Upper lobe of left lung (tissue), 6 donors: Measurements from ENCODE around the gene MUCL3. TPM values are rescaled to one million over a fixed set of nuclear protein-coding genes. Genes with fewer than 3 reads are reported as not detected.

Experiments
- ATAC-seq, 2 donors: fragments of 200-7000 bp; cut with Tn5 transposase; one replicate each; pipeline ENCODE4 v1.9.1; 2022; ENCODE audit warnings: mild to moderate bottlenecking in 2 of 2, moderate library complexity in 2 of 2; ENCODE audit not compliant: low FRiP score in 2 of 2
- DNase-seq, 2 donors: peaks; one replicate each; pipeline ENCODE4 v3.0.0-alpha.2; 2019 to 2020
- H3K27ac ChIP-seq, 4 donors: fragments of 200-600 bp; sonication (generic); one replicate each; pipeline ENCODE4 v1.5.1; 2016 to 2019
- H3K27me3 ChIP-seq, 4 donors: fragments of 200-600 bp; sonication (generic); one replicate each; pipeline ENCODE4 v1.5.1; 2017 to 2019
- H3K36me3 ChIP-seq, 4 donors: fragments of 200-600 bp; sonication (generic); one replicate each; pipeline ENCODE4 v1.5.1; 2016 to 2019
- H3K4me1 ChIP-seq, 4 donors: fragments of 200-600 bp; sonication (generic); one replicate each; pipeline ENCODE4 v1.5.1; 2018 to 2019
- H3K4me3 ChIP-seq, 4 donors: fragments of 200-600 bp; sonication (generic); one replicate each; pipeline ENCODE4 v1.5.1; 2017 to 2019; ENCODE audit warnings: mild to moderate bottlenecking in 2 of 4, moderate library complexity in 1 of 4
- H3K9me3 ChIP-seq, 4 donors: fragments of 200-600 bp; sonication (generic); one replicate each; pipeline ENCODE4 v1.5.1; 2018 to 2019
- EP300 ChIP-seq, 4 donors: sonication (generic); formaldehyde crosslinking; IDR thresholded peaks; one replicate each; pipeline ENCODE4 v1.5.1; 2017; ENCODE audit warnings: antibody characterized with exemption in 4 of 4, control low read depth in 2 of 4
- POLR2A ChIP-seq, 4 donors: fragments of 450-650 bp; IDR thresholded peaks; one replicate each; pipeline ENCODE4 v1.5.1; 2016 to 2017; ENCODE audit warnings: antibody characterized with exemption in 4 of 4, mild to moderate bottlenecking in 2 of 4
- POLR2AphosphoS5 ChIP-seq, 2 donors: sonication (generic); formaldehyde crosslinking; IDR thresholded peaks; one replicate each; pipeline ENCODE4 v1.5.1; 2017; ENCODE audit warnings: antibody characterized with exemption in 2 of 2
- WGBS, 2 donors: methylation state at CpG; one replicate each; pipeline ENCODE4 v1.1.5; 2017 to 2018; 5-methylcytosine and 5-hydroxymethylcytosine counted together
- total RNA-seq, 6 donors: library from RNA; depleted of rRNA in 4 of 6; stranded (reverse); fragments of >200 nt in 4 of 6; gene quantifications; one replicate each; pipeline versions ENCODE4 v1.1.0 to v1.2.1, GENCODE V29; 2016 to 2021
- TF ChIP-seq, protein P1 (sequence below), 6 experiments: fragments of 450-650 bp in 4 of 6; fragments of 200-600 bp in 2 of 6; sonication (generic) in 2 of 6; IDR thresholded peaks; one replicate each; pipeline ENCODE4 v1.5.1; 2016 to 2019; ENCODE audit warnings: antibody characterized with exemption in 6 of 6
- donor health status: DM: no; HTN: no; CAD: no; lungs with moderate emphysema.
- donor health status: DM: no; HTN: yes; CAD: no; lungs with severe emphysema.

The MUCL3 gene
- total RNA-seq, 6 donors from 2014 or later = 1.8 to 38.8 (median 5.0) TPM

DNA sequence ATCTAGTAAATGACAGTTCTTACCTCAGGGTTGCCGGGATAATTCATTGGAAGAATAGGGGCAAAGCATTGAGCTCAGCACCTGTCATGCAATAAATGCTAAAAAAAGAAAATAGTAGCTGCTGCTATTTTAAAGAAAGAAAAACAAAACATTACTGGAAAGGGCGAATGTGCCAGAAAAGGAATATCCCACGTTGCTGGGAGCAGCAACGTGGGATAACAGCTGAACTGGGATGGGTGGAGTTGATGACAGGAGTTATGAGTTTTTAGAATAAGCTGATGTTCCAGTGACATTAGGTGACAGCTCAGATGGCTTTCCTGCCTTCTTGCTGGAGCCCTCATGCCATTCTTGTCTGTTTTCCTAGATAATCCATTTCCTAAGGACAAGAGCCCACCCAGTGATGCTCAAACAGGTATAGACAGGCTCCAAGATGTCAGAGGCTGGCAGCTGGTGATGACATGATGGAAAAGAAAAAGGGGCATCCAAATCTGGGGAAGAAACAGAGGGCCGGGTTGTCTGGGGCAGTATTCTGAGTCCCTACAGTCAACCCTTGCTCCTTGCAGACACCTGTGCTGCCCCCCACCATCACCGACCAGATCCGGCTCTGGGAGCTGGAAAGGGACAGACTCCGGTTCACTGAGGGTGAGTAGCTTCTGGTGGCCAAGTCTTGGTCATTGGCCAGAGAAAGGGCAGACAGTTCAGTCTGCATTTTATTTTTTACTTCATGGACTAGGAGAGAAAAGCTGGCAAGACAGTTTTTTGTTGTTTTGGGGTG, 27.8 kb upstream of the MUCL3 start:
- peak overlapping the region; percentile 86 to 94 (median 90) for H3K27ac ChIP-seq
- TF ChIP-seq POLR2A (IDR thresholded peaks at IDR 0.05) (no peak), EP300 (IDR thresholded peaks at IDR 0.05) (no peak), POLR2AphosphoS5 (IDR thresholded peaks at IDR 0.05) (no peak)
- TF ChIP-seq, protein P1, sequence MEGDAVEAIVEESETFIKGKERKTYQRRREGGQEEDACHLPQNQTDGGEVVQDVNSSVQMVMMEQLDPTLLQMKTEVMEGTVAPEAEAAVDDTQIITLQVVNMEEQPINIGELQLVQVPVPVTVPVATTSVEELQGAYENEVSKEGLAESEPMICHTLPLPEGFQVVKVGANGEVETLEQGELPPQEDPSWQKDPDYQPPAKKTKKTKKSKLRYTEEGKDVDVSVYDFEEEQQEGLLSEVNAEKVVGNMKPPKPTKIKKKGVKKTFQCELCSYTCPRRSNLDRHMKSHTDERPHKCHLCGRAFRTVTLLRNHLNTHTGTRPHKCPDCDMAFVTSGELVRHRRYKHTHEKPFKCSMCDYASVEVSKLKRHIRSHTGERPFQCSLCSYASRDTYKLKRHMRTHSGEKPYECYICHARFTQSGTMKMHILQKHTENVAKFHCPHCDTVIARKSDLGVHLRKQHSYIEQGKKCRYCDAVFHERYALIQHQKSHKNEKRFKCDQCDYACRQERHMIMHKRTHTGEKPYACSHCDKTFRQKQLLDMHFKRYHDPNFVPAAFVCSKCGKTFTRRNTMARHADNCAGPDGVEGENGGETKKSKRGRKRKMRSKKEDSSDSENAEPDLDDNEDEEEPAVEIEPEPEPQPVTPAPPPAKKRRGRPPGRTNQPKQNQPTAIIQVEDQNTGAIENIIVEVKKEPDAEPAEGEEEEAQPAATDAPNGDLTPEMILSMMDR (IDR thresholded peaks at IDR 0.05) = no peak
- WGBS, 2 donors = 85 to 87% methylated on average over 8 of the region's 8 CpGs
- peaks cover 11 to 41% (median 23%) of the 10 kb centered on the region in 4 donors for H3K36me3 ChIP-seq
- no peaks in the 10 kb centered on the region for H3K27me3 ChIP-seq
- peak overlapping the region in 2 of 4 donors; percentile 68 to 79 for H3K4me3 ChIP-seq
- no peak for ATAC-seq
- no peaks in the 10 kb centered on the region for H3K9me3 ChIP-seq
- DNase-seq = no peak
- peaks cover 30 to 53% (median 37%) of the 10 kb centered on the region in 4 donors for H3K4me1 ChIP-seq

DNA sequence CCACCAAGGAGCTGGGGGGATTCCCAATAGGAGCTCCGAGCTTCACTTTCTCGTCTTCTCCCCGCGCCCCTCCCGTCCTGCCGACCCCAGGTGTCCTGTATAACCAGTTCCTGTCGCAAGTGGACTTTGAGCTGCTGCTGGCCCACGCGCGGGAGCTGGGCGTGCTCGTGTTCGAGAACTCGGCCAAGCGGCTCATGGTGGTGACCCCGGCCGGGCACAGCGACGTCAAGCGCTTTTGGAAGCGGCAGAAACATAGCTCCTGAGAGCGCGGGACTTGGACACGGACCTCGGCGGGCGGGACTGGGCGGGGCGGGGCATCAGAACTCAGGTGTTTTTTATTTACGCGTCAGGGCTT, 27.1 kb upstream of the MUCL3 start:
- H3K4me3 ChIP-seq = peak overlapping the region in 3 of 4 donors; percentile 51 to 79 (median 68)
- H3K27me3 ChIP-seq = no peaks in the 10 kb centered on the region
- ATAC-seq (peak in 1 of 2 donors; percentile 62), DNase-seq (no peak)
- H3K36me3 ChIP-seq = peaks cover 11 to 48% (median 23%) of the 10 kb centered on the region in 4 donors
- TF ChIP-seq EP300 (IDR thresholded peaks at IDR 0.05) = no peak
- TF ChIP-seq, protein P1 (IDR thresholded peaks at IDR 0.05) = no peak
- TF ChIP-seq POLR2AphosphoS5 (IDR thresholded peaks at IDR 0.05) = no peak
- no peak for TF ChIP-seq POLR2A (IDR thresholded peaks at IDR 0.05)
- H3K4me1 ChIP-seq = peaks cover 26 to 49% (median 35%) of the 10 kb centered on the region in 4 donors
- H3K9me3 ChIP-seq = no peaks in the 10 kb centered on the region
- peak overlapping the region; percentile 86 to 94 (median 90) for H3K27ac ChIP-seq
- 15 to 65% methylated on average over 6 to 31 of the region's 31 CpGs for WGBS, 2 donors

DNA sequence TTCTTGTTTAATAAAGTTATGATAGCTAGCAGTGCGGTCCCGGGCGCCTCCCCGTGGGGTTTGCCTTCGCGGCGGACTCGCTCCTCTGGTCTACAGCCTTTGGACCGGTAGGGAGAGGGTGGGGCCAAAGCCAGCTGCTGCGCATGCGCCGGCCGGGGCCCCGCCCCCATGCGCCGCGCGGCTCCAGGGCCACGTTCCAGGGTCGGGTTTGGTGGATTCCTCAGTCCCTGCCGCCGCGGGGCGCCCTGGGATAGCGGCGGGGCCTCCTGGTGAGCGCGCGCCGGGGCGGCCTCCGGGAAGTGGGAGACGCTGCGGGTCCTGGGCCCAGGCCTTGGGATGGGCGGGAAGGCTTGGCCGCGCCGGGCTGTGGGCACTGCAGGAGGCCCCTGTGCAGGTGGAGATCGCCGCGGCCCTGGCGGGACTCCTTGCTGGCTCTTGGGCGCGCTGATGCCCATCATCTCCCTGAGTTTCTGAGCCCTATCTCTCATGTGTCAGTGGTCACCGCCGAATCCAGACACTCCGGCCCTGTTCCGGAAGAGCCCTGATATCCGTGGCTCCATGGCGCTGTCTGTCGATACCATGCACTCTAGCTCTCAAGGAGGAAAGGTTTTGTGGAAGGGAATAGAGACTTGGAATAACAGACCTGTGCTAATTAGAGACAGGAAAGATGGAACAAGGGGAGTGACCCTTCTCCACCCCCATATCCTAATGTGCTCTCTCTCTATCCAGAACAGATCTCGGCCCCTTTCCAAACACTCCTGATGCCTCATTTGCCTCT, 26.5 kb upstream of the MUCL3 start, which contains the start of gene VARS2:
VARS2 (plus strand) TSS at position 163 of the 778 bp plus-strand sequence; CDS start at position 762, 599 bp downstream.
- Histone ChIP-seq H3K27ac (peak within 1 kb of the TSS; percentile 86 to 94 (median 90)), H3K4me1 (peaks cover 22 to 44% (median 29%) of the 10 kb centered on the region in 4 donors), H3K9me3 (no peaks in the 10 kb centered on the region), H3K27me3 (no peaks in the 10 kb centered on the region), H3K36me3 (peaks cover 11 to 54% (median 26%) of the 10 kb centered on the region in 4 donors), H3K4me3 (peak within 1 kb of the TSS; percentile 51 to 79 (median 60))
- peak; percentile 95 to 97 for ATAC-seq
- WGBS, 2 donors = 2 to 10% methylated on average over 9 to 26 of the region's 52 CpGs
- TF ChIP-seq, protein P1 (IDR thresholded peaks at IDR 0.05) = peak; percentile 22 to 83 (median 66)
- TF ChIP-seq POLR2A (IDR thresholded peaks at IDR 0.05) (peak in 3 of 4 donors; percentile 75 to 95 (median 78)), POLR2AphosphoS5 (IDR thresholded peaks at IDR 0.05) (peak; percentile 71 to 83), EP300 (IDR thresholded peaks at IDR 0.05) (peak in 1 of 4 donors; percentile 62)
- peak; percentile 94 to 99 for DNase-seq

DNA sequence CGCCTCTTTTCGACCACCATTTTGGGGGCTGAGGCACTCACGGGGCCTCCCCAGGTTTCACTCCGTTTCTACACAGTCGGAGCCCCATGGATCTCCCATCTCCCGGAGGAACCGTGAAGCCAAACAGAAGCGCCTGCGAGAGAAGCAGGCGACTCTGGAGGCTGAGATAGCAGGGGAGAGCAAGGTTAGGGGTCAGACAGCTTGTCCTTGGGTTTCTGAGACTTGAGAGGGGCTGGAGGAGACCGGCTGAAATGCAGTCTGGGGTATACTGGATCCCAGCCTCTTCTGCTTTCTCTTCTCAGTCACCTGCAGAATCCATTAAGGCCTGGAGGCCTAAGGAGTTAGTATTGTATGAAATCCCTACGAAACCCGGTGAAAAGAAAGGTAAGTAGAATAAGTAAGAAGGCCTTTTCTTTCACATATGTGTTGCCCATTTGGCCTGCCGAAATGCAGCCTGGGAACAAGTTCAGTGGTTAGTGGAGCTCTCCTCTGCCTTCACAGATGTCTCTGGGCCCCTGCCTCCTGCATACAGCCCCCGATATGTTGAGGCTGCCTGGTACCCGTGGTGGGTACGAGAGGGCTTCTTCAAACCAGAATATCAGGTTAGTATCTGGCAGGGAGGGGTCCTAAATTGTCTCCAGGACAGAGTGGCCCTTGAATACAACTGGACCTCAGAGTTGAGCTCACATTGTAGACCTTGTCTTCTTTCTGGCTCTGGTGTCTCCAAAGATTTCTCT, 25.8 kb upstream of the MUCL3 start:
- Histone ChIP-seq H3K4me3 (peak overlapping the region in 3 of 4 donors; percentile 51 to 79 (median 68)), H3K27me3 (no peaks in the 10 kb centered on the region), H3K27ac (peak overlapping the region; percentile 86 to 94 (median 90)), H3K36me3 (peaks cover 13 to 57% (median 29%) of the 10 kb centered on the region in 4 donors), H3K4me1 (peaks cover 22 to 44% (median 28%) of the 10 kb centered on the region in 4 donors), H3K9me3 (no peaks in the 10 kb centered on the region)
- 46 to 47% methylated on average over 16 to 17 of the region's 17 CpGs for WGBS, 2 donors
- DNase-seq = no peak
- TF ChIP-seq EP300 (IDR thresholded peaks at IDR 0.05) (no peak), POLR2AphosphoS5 (IDR thresholded peaks at IDR 0.05) (no peak), POLR2A (IDR thresholded peaks at IDR 0.05) (no peak)
- TF ChIP-seq, protein P1 (IDR thresholded peaks at IDR 0.05) = no peak
- no peak for ATAC-seq
